ES-I3 (cell line): ENCODE results near the gene CEP95.
A peak's percentile ranks its signal among the peaks of the same experiment; 100 is the strongest.
"Not testable (repeated sequence)": the region's sequence is repeated elsewhere in the genome, so short reads cannot be mapped to it uniquely, and the experiment has no call there.

Experiments
- H3K36me3 ChIP-seq: 2 replicates; pipeline ENCODE4 v1.6.1; 2013; ENCODE audit warnings: mild to moderate bottlenecking, low read length, control low read depth, moderate library complexity; ENCODE audit not compliant: insufficient read depth
- H3K4me1 ChIP-seq: 2 replicates; pipeline ENCODE4 v1.6.1; 2013; ENCODE audit warnings: mild to moderate bottlenecking, control low read depth, low read length; ENCODE audit not compliant: insufficient read depth
- H3K9ac ChIP-seq: 2 replicates; pipeline ENCODE4 v1.6.1; 2013; ENCODE audit warnings: low read depth, mild to moderate bottlenecking, low read length, moderate library complexity
- H3K9me3 ChIP-seq: 2 replicates; pipeline ENCODE4 v1.6.1; 2013; ENCODE audit warnings: mild to moderate bottlenecking, low read length, moderate library complexity; ENCODE audit not compliant: control insufficient read depth, insufficient read depth

CEP95 gene

GRCh38 chr17:64506576-64507412 lies at the start of gene CEP95:
TSS of gene CEP95 (plus strand) at chr17:64506977. CDS start at chr17:64507098, 121 bp downstream.
- H3K9me3 ChIP-seq, result no peaks in the 10 kb centered on the region
- peaks cover 16% of the 10 kb centered on the region for H3K4me1 ChIP-seq
- peaks cover 48% of the 10 kb centered on the region for H3K36me3 ChIP-seq
- H3K9ac ChIP-seq, result peak within 1 kb of the TSS; percentile 99

GRCh38 chr17:64457156-64457555 lies 49.6 kb upstream of the CEP95 start:
- H3K9me3 ChIP-seq, result no peaks in the 10 kb centered on the region
- no peak overlapping the region for H3K9ac ChIP-seq
- H3K36me3 ChIP-seq, result no peaks in the 10 kb centered on the region
- H3K4me1 ChIP-seq, result no peaks in the 10 kb centered on the region

- H3K9ac ChIP-seq, result no peak overlapping the region
- H3K4me1 ChIP-seq, result no peaks in the 10 kb centered on the region
- H3K9me3 ChIP-seq, result no peaks in the 10 kb centered on the region
- H3K36me3 ChIP-seq, result no peaks in the 10 kb centered on the region
Observed at GRCh38 chr17:64458756-64459155, 48.0 kb upstream of the CEP95 start.

GRCh38 chr17:64459284-64459747 lies 47.5 kb upstream of the CEP95 start:
- no peak overlapping the region for H3K9ac ChIP-seq
- H3K36me3 ChIP-seq, result no peaks in the 10 kb centered on the region
- H3K9me3 ChIP-seq, result no peaks in the 10 kb centered on the region
- H3K4me1 ChIP-seq, result no peaks in the 10 kb centered on the region

GRCh38 chr17:64459818-64460217 lies 47.0 kb upstream of the CEP95 start:
- H3K9me3 ChIP-seq, H3K36me3 ChIP-seq, H3K4me1 ChIP-seq, H3K9ac ChIP-seq: not testable (repeated sequence)

- no peaks in the 10 kb centered on the region for H3K4me1 ChIP-seq
- no peaks in the 10 kb centered on the region for H3K36me3 ChIP-seq
- H3K9me3 ChIP-seq, result no peaks in the 10 kb centered on the region
- H3K9ac ChIP-seq, result no peak overlapping the region
Observed at GRCh38 chr17:64460955-64461354, 45.8 kb upstream of the CEP95 start.

- no peaks in the 10 kb centered on the region for H3K36me3 ChIP-seq
- H3K4me1 ChIP-seq, result 0 out of 2 replicates have a peak, but pooled peaks cover 6% of the 10 kb centered on the region
- no peaks in the 10 kb centered on the region for H3K9me3 ChIP-seq
- H3K9ac ChIP-seq, result no peak overlapping the region
Observed at GRCh38 chr17:64461788-64462187, 45.0 kb upstream of the CEP95 start.

GRCh38 chr17:64466019-64466735 lies 40.6 kb upstream of the CEP95 start:
- H3K9me3 ChIP-seq, result no peaks in the 10 kb centered on the region
- H3K36me3 ChIP-seq, result no peaks in the 10 kb centered on the region

GRCh38 chr17:64466834-64467233 lies 39.9 kb upstream of the CEP95 start:
- H3K4me1 ChIP-seq, result peaks cover 18% of the 10 kb centered on the region
- not testable (repeated sequence) for H3K36me3 ChIP-seq, H3K9ac ChIP-seq, H3K9me3 ChIP-seq

More at GRCh38 chr17:64466019-64466735, 40.6 kb upstream of the CEP95 start:
- no peak overlapping the region for H3K9ac ChIP-seq
- peaks cover 14% of the 10 kb centered on the region for H3K4me1 ChIP-seq

- Histone ChIP-seq H3K4me1 (peaks cover 18% of the 10 kb centered on the region), H3K36me3 (no peaks in the 10 kb centered on the region), H3K9me3 (no peaks in the 10 kb centered on the region), H3K9ac (no peak overlapping the region)
Observed at GRCh38 chr17:64470625-64471024, 36.2 kb upstream of the CEP95 start.

GRCh38 chr17:64471440-64471839 lies 35.3 kb upstream of the CEP95 start:
- Histone ChIP-seq H3K36me3 (no peaks in the 10 kb centered on the region), H3K9me3 (no peaks in the 10 kb centered on the region)

GRCh38 chr17:64472564-64472963 lies 34.2 kb upstream of the CEP95 start:
- Histone ChIP-seq H3K36me3 (no peaks in the 10 kb centered on the region), H3K4me1 (peaks cover 12% of the 10 kb centered on the region), H3K9me3 (no peaks in the 10 kb centered on the region), H3K9ac (no peak overlapping the region)

More at GRCh38 chr17:64471440-64471839, 35.3 kb upstream of the CEP95 start:
- Histone ChIP-seq H3K9ac (no peak overlapping the region), H3K4me1 (peaks cover 14% of the 10 kb centered on the region)

GRCh38 chr17:64477849-64478248 lies 28.9 kb upstream of the CEP95 start:
- Histone ChIP-seq H3K36me3 (peaks cover 20% of the 10 kb centered on the region), H3K9ac (no peak overlapping the region), H3K4me1 (no peaks in the 10 kb centered on the region), H3K9me3 (no peaks in the 10 kb centered on the region)

- H3K36me3 ChIP-seq, result peaks cover 44% of the 10 kb centered on the region
- H3K9me3 ChIP-seq, result no peaks in the 10 kb centered on the region
- no peak overlapping the region for H3K9ac ChIP-seq
- H3K4me1 ChIP-seq, result no peaks in the 10 kb centered on the region
Observed at GRCh38 chr17:64480951-64481350, 25.8 kb upstream of the CEP95 start.

GRCh38 chr17:64484380-64484779 lies 22.4 kb upstream of the CEP95 start:
- H3K9me3 ChIP-seq, result no peaks in the 10 kb centered on the region
- H3K9ac ChIP-seq, result no peak overlapping the region
- H3K36me3 ChIP-seq, result peaks cover 54% of the 10 kb centered on the region
- H3K4me1 ChIP-seq, result no peaks in the 10 kb centered on the region
